GM23248 (cell line): Measurements from ENCODE around the gene GALNT2.

ENCODE experiments used
- EZH2 ChIP-seq: fragments of 200-600 bp; sonication (generic); IDR thresholded peaks from 2 replicates; pipeline ENCODE4 v1.6.1; 2018; ENCODE audit warnings: antibody characterized with exemption, mild to moderate bottlenecking; ENCODE audit not compliant: insufficient read depth, poor library complexity, severe bottlenecking
- EZH2phosphoT487 ChIP-seq: fragments of 200-600 bp; sonication (generic); IDR thresholded peaks from 2 replicates; pipeline ENCODE4 v1.6.1; 2018; ENCODE audit warnings: antibody characterized with exemption, moderate library complexity, mild to moderate bottlenecking, low read depth; ENCODE audit not compliant: insufficient read depth

DNA sequence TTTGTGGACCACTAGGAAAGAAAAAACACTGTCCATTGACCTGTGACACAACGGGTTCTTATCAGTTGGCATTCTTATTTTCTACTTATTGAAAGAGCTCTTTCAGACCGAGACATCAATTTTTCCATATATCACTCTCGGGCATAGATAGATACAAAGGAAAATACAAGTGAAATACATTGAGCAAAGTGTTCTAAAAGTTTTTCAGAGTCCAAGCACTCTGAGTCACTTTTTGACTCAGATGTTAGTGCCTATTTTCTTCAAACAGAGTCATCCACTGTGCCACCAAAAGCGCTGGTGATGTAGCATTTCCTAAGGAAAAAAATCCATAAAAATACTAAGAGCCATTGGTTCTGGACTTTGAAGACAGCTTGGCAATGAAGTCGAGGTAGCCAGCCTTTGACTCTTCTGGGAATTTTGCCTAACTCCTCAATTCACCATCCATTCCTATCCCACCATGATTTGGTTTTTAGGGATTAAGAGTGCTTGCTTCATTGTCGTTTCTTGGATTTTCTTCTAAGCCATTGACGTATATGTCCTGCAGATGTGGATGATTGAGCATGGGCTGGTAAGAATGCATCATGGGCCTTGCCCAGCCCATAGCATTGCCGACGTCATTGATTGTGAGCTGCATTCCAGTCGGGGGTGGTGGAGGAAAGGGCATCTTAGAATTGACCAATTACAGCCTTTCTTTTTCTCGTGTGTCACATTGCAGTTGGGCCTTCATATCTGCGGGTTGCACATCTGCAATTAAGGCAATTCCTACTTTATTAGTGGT, 10.6 kb downstream of the GALNT2 start:
- TF ChIP-seq EZH2 = no peak
- TF ChIP-seq EZH2phosphoT487 = no peak
